A549 (cell line): Measurements from ENCODE around the gene SF3B3. TPM values are rescaled to one million over a fixed set of nuclear protein-coding genes. Genes with fewer than 3 reads are reported as not detected.

Source experiments
- ATAC-seq, 2 experiments: fragments of 200-7000 bp in 1 of 2; fragments of >200 bp in 1 of 2; cut with Nextera tagmentation in 1 of 2; cut with Tn5 transposase in 1 of 2; 3 replicates each; pipeline versions ENCODE4 v1.8.0 to v1.9.1; 2018 to 2020; ENCODE audit warnings: mild to moderate bottlenecking in 1 of 2, moderate library complexity in 1 of 2
- CTCF ChIA-PET: fragments of 300-600 bp; sonication (Branson Sonifier 250); formaldehyde crosslinking; extraction: SDS; loops from one replicate; lab custom pipeline; 2021; ENCODE audit warnings: antibody characterized with exemption, inconsistent platforms; lab: Yijun Ruan, JAX
- POLR2A ChIA-PET: fragments of 350-600 bp; formaldehyde crosslinking; extraction: SDS; loops from one replicate; lab custom pipeline; 2021; ENCODE audit warnings: antibody characterized with exemption, inconsistent platforms; lab: Yijun Ruan, JAX
- DNase-seq, 2 experiments: peaks; one replicate each; pipeline versions ENCODE4 v3.0.0 to v3.0.0-alpha.2; 2011 to 2016; ENCODE audit warnings: low read depth in 1 of 2, low spot score in 1 of 2
- FAIRE-seq: peaks from 2 replicates; lab custom pipeline; 2011; peaks lifted over from hg19 to GRCh38; lab: Jason Lieb, UNC
- H3K27ac ChIP-seq, 2 experiments: fragments of >200 bp; sonication (Bioruptor Twin); formaldehyde crosslinking; 3 replicates each; pipeline ENCODE4 v1.5.1; 2016 to 2017
- H3K4me1 ChIP-seq: fragments of >200 bp; sonication (Bioruptor Twin); formaldehyde crosslinking; 3 replicates; pipeline ENCODE4 v1.6.1; 2016
- H3K4me2 ChIP-seq: fragments of >200 bp; sonication (Bioruptor Twin); formaldehyde crosslinking; 3 replicates; pipeline ENCODE4 v1.6.1; 2016
- H3K4me3 ChIP-seq: fragments of >200 bp; sonication (Bioruptor Twin); formaldehyde crosslinking; 3 replicates; pipeline ENCODE4 v1.5.1; 2016
- H3K9me3 ChIP-seq: fragments of >200 bp; sonication (Bioruptor Twin); formaldehyde crosslinking; 3 replicates; pipeline ENCODE4 v1.6.1; 2016
- CHD2 ChIP-seq: fragments of 150-350 bp; IDR thresholded peaks from 2 replicates; pipeline ENCODE4 v1.6.1; 2014; ENCODE audit warnings: low read length; ENCODE audit not compliant: partially characterized antibody
- EP300 ChIP-seq, 2 experiments: fragments of >200 bp; sonication (Bioruptor Twin); formaldehyde crosslinking; IDR thresholded peaks; 2 replicates in 1 of 2; 3 replicates in 1 of 2; pipeline ENCODE4 v1.6.1; 2016 to 2017
- ESRRA ChIP-seq: fragments of 150-350 bp; IDR thresholded peaks from 2 replicates; pipeline ENCODE4 v1.6.1; 2014; ENCODE audit warnings: mild to moderate bottlenecking, low read length, borderline replicate concordance
- GATA3 ChIP-seq: IDR thresholded peaks from 2 replicates; pipeline ENCODE4 v1.6.1; 2012; ENCODE audit warnings: borderline replicate concordance
- JUNB ChIP-seq: fragments of >200 bp; sonication (Bioruptor Twin); formaldehyde crosslinking; IDR thresholded peaks from 2 replicates; pipeline ENCODE4 v1.6.1; 2016
- KDM1A ChIP-seq: fragments of 200-600 bp; sonication (generic); IDR thresholded peaks from 2 replicates; pipeline ENCODE4 v1.6.1; 2016; ENCODE audit warnings: low read depth, mild to moderate bottlenecking
- KDM5A ChIP-seq: fragments of 200-600 bp; sonication (generic); IDR thresholded peaks from 2 replicates; pipeline ENCODE4 v1.6.1; 2016; ENCODE audit warnings: antibody characterized with exemption, mild to moderate bottlenecking
- MAFK ChIP-seq: fragments of 450-650 bp; IDR thresholded peaks from 2 replicates; pipeline ENCODE4 v1.6.1; 2014; ENCODE audit not compliant: partially characterized antibody
- NR3C1 ChIP-seq: fragments of >200 bp; sonication (Bioruptor Twin); formaldehyde crosslinking; IDR thresholded peaks from 3 replicates; pipeline ENCODE4 v1.6.1; 2017
- POLR2A ChIP-seq: IDR thresholded peaks from 2 replicates; pipeline ENCODE4 v1.6.1; 2012; ENCODE audit warnings: mild to moderate bottlenecking, low read length
- RAD21 ChIP-seq, 2 experiments: fragments of >200 bp in 1 of 2; sonication (Bioruptor Twin) in 1 of 2; formaldehyde crosslinking in 1 of 2; IDR thresholded peaks in 1 of 2; conservative IDR thresholded peaks in 1 of 2; 2 replicates in 1 of 2; 3 replicates in 1 of 2; pipeline ENCODE4 v1.6.1; 2012 to 2018; ENCODE audit warnings: inconsistent platforms in 1 of 2
- RARB ChIP-seq: fragments of 250-450 bp; sonication (Bioruptor Pico); IDR thresholded peaks from 2 replicates; pipeline ENCODE4 v1.8.0; 2021; ENCODE audit warnings: mild to moderate bottlenecking, moderate library complexity
- TFCP2L1 ChIP-seq: fragments of 250-450 bp; sonication (Bioruptor Pico); IDR thresholded peaks from 2 replicates; pipeline ENCODE4 v1.5.0; 2021; ENCODE audit warnings: mild to moderate bottlenecking
- ZFP36 ChIP-seq: fragments of 450-650 bp; IDR thresholded peaks from 2 replicates; pipeline ENCODE4 v1.6.1; 2014; ENCODE audit warnings: borderline replicate concordance; ENCODE audit not compliant: partially characterized antibody
- ZSCAN20 ChIP-seq: fragments of 250-450 bp; sonication (Bioruptor Pico); IDR thresholded peaks from 2 replicates; pipeline ENCODE4 v1.8.0; 2022; ENCODE audit warnings: mild to moderate bottlenecking, moderate library complexity
- WGBS: methylation state at CpG from one replicate; pipeline ENCODE4 v1.1.6; 2017; ENCODE audit errors: missing lambda C conversion rate; 5-methylcytosine and 5-hydroxymethylcytosine counted together
- polyA plus RNA-seq, 4 experiments: library from polyadenylated mRNA; depleted of rRNA in 3 of 4; stranded (reverse); fragments of >200 nt; fragmentation: RNase III in 1 of 4; extraction: RNeasy Plus Mini Kit Qiagen cat#74134 plus additional on column Dnase treatment in 1 of 4; gene quantifications; 2 replicates in 3 of 4; 3 replicates in 1 of 4; pipeline ENCODE4 v1.2.3, GENCODE V29; 2011 to 2017
- TF ChIP-seq, protein P1 (sequence below): IDR thresholded peaks from 2 replicates; pipeline ENCODE4 v1.6.1; 2012
- TF ChIP-seq, protein P2 (sequence below): IDR thresholded peaks from 2 replicates; pipeline ENCODE4 v1.6.1; 2012; ENCODE audit warnings: low read depth, borderline replicate concordance
- TF ChIP-seq, protein P3 (sequence below): fragments of >200 bp; sonication (Bioruptor Twin); formaldehyde crosslinking; IDR thresholded peaks from 3 replicates; pipeline ENCODE4 v1.6.1; 2016
- TF ChIP-seq, protein P4 (sequence below): IDR thresholded peaks from 2 replicates; pipeline ENCODE4 v1.6.1; 2012
- TF ChIP-seq, protein P5 (sequence below): fragments of >200 bp; sonication (Bioruptor Twin); formaldehyde crosslinking; IDR thresholded peaks from 3 replicates; pipeline ENCODE4 v1.5.1; 2016

SF3B3 gene
- polyA plus RNA-seq, 2 of the 4 experiments (the other 2 are of a cell fraction): 111 to 155 TPM

DNA sequence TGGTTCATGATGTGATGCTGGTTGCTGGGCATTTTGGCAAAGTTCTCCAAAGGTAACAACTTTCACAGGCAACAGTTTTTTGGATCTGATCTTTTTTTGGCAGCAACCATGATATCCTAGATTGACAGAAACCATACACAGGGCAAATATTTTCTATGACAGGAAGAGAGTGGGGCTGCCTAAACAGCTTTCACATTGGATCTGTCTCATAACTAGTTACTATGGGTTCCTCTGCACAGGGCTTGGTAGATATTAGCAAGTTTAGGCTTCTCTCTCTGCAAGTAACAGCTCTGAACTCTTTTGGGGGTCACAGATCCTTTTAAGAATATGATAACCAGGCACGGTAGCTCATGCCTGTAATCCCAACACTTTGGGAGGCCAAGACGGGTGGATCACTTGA is 28.8 kb upstream of the SF3B3 start (continued):
- TF ChIP-seq KDM1A: no peak
- TF ChIP-seq POLR2A: no peak
- TF ChIP-seq ZFP36: no peak
- no peak for TF ChIP-seq ZSCAN20
- TF ChIP-seq, all 56 proteins: peak for 0

DNA sequence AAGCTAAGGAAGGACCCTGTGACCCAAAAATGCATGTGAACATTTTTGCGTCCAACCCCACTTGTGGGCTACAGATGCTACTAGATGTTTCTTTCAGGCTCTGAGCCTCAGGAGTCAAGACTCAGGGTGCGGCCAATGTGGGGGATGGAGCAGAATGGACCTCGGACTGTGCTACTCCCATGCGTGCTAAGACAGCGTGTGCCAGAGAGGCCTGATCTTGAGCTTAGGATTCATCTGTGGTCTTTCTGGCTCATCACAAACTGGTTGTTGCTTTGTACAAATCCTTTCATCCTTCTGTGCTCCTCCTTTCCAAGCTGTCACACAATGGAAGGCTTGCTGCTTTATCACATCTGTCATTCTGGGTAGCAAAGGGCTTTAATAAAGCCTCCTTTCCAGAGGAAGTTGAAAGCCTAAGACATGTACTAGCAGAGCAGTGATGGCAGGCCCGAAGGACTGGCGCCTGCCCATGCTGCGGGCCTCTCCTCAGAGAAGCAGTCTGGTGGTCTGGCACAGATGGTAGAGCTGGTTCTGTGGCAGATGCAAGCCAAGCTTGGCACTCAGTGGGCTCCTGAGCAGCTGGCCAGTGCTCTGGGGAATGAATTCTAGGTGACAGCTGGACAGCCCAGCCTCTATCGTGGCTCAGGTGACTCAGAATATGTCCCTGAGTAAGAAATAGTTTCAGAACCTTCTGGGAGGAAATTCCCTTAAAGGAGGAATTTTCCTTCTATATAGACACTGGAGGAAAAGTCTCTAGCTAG is 28.0 kb upstream of the SF3B3 start:
- H3K27ac ChIP-seq: no peak overlapping the region
- no peak for TF ChIP-seq GATA3
- no peak for TF ChIP-seq KDM5A
- TF ChIP-seq, protein P1, sequence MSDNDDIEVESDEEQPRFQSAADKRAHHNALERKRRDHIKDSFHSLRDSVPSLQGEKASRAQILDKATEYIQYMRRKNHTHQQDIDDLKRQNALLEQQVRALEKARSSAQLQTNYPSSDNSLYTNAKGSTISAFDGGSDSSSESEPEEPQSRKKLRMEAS: no peak
- TF ChIP-seq, protein P2, sequence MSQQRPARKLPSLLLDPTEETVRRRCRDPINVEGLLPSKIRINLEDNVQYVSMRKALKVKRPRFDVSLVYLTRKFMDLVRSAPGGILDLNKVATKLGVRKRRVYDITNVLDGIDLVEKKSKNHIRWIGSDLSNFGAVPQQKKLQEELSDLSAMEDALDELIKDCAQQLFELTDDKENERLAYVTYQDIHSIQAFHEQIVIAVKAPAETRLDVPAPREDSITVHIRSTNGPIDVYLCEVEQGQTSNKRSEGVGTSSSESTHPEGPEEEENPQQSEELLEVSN: no peak
- no peak for TF ChIP-seq EP300 (IDR thresholded peaks at IDR 0.05)
- no peak for TF ChIP-seq KDM1A
- TF ChIP-seq TFCP2L1 (CRISPR knock-in tag): no peak
- TF ChIP-seq CHD2: no peak
- no peak for TF ChIP-seq JUNB
- TF ChIP-seq, protein P3, sequence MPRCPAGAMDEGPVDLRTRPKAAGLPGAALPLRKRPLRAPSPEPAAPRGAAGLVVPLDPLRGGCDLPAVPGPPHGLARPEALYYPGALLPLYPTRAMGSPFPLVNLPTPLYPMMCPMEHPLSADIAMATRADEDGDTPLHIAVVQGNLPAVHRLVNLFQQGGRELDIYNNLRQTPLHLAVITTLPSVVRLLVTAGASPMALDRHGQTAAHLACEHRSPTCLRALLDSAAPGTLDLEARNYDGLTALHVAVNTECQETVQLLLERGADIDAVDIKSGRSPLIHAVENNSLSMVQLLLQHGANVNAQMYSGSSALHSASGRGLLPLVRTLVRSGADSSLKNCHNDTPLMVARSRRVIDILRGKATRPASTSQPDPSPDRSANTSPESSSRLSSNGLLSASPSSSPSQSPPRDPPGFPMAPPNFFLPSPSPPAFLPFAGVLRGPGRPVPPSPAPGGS: no peak
- no peak for TF ChIP-seq ESRRA
- TF ChIP-seq, protein P4, sequence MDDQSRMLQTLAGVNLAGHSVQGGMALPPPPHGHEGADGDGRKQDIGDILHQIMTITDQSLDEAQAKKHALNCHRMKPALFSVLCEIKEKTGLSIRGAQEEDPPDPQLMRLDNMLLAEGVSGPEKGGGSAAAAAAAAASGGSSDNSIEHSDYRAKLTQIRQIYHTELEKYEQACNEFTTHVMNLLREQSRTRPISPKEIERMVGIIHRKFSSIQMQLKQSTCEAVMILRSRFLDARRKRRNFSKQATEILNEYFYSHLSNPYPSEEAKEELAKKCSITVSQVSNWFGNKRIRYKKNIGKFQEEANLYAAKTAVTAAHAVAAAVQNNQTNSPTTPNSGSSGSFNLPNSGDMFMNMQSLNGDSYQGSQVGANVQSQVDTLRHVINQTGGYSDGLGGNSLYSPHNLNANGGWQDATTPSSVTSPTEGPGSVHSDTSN: no peak
- TF ChIP-seq RARB (CRISPR knock-in tag): no peak
- no peak for TF ChIP-seq MAFK
- TF ChIP-seq NR3C1: no peak
- 92% methylated on average over 9 of the region's 9 CpGs for WGBS
- H3K4me1 ChIP-seq: no peaks in the 10 kb centered on the region
- POLR2A ChIA-PET: no interaction called here
- no peaks in the 10 kb centered on the region for H3K9me3 ChIP-seq
- CTCF ChIA-PET: interaction anchor here (0.9 to 2.2 kb wide), 8 partner anchors 14 to 159 kb away, joined by 3 to 8 read pairs (median 4); no protein-coding TSS in a partner anchor
- DNase-seq (no peak), ATAC-seq (no peak; a peak in 1 of 6 replicates), FAIRE-seq (no peak)
- no peak overlapping the region for H3K4me3 ChIP-seq
- no peak overlapping the region for H3K4me2 ChIP-seq

DNA sequence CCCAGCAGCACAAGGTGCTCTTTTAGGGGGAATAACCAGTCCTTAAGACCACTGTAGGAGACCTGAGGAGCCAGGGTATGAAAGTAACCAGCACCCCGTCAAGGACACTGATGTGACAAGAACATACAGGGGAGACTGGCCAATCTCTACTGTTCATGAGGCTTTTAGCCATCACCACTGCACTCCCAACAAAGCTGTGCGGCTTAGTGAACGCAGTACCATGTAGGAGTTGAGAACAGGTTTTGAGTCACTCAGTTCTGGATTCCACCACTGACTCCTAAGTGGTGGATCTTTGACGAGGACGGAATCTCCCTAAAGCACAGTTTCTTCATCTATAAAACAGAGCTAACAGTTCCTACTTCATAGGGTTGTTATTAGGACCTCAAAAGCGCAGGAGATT is 27.1 kb upstream of the SF3B3 start:
- DNase-seq: no peak
- TF ChIP-seq TFCP2L1 (CRISPR knock-in tag): no peak
- no peak overlapping the region for H3K4me3 ChIP-seq
- CTCF ChIA-PET: interaction anchor here (0.6 to 2.2 kb wide), 9 partner anchors 9 to 278 kb away, joined by 3 to 10 read pairs (median 4); no protein-coding TSS in a partner anchor
- H3K9me3 ChIP-seq: no peaks in the 10 kb centered on the region
- POLR2A ChIA-PET: no interaction called here
- ATAC-seq: no peak; a peak in 1 of 6 replicates
- 93% methylated on average over 6 of the region's 6 CpGs for WGBS
- no peak for FAIRE-seq
- H3K27ac ChIP-seq: no peak overlapping the region
- H3K4me2 ChIP-seq: no peak overlapping the region
- no peaks in the 10 kb centered on the region for H3K4me1 ChIP-seq

DNA sequence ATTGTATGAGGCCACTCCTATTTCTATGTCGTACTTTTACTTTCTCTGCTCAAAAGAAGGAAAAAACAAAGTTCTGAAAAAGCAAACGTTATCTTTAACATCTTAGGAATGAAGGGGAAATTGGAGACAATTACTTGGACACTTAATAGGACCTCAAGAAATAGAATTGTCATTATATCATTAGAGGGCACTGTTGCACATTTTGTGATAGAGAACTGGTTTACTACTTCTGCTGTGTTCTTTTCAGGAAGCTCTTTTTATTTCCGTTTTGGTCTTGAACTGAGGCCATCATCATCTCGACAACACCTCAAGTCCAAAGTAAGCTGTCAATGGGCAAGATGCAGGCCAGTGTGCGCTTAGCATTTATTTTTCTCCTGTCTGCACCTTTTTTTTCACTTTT is 14.9 kb upstream of the SF3B3 start:
- H3K4me2 ChIP-seq: no peak overlapping the region
- DNase-seq (no peak), ATAC-seq (peak; percentile 63 to 64; a peak in 2 of 6 replicates), FAIRE-seq (no peak)
- H3K4me3 ChIP-seq: no peak overlapping the region
- TF ChIP-seq RAD21 (conservative IDR thresholded peaks at IDR 0.05 in 1 of 2, IDR thresholded peaks at IDR 0.05 in 1 of 2): peak in 1 of 2 experiments; percentile 39; a peak in 2 of 5 replicates
- no peak for TF ChIP-seq ZSCAN20
- TF ChIP-seq, protein P5, sequence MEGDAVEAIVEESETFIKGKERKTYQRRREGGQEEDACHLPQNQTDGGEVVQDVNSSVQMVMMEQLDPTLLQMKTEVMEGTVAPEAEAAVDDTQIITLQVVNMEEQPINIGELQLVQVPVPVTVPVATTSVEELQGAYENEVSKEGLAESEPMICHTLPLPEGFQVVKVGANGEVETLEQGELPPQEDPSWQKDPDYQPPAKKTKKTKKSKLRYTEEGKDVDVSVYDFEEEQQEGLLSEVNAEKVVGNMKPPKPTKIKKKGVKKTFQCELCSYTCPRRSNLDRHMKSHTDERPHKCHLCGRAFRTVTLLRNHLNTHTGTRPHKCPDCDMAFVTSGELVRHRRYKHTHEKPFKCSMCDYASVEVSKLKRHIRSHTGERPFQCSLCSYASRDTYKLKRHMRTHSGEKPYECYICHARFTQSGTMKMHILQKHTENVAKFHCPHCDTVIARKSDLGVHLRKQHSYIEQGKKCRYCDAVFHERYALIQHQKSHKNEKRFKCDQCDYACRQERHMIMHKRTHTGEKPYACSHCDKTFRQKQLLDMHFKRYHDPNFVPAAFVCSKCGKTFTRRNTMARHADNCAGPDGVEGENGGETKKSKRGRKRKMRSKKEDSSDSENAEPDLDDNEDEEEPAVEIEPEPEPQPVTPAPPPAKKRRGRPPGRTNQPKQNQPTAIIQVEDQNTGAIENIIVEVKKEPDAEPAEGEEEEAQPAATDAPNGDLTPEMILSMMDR: peak; percentile 30; the same call in 1 of the 3 replicates
- H3K9me3 ChIP-seq: no peaks in the 10 kb centered on the region
- CTCF ChIA-PET: interaction anchor here (0.7 to 1.8 kb wide), 3 partner anchors 13 to 144 kb away, joined by 4 to 8 read pairs (median 4); no protein-coding TSS in a partner anchor
- POLR2A ChIA-PET: interaction anchor here (0.8 kb wide), 1 partner anchor 128 kb away, joined by 4 read pairs; no protein-coding TSS in a partner anchor
- 61% methylated on average over 5 of the region's 5 CpGs for WGBS
- H3K27ac ChIP-seq: no peak overlapping the region
- H3K4me1 ChIP-seq: peaks cover 6% of the 10 kb centered on the region; the same call in 1 of the 3 replicates
